Epithelial cell of proximal tubule (primary cell): ENCODE measurements around the gene ZNF208. TPM values are rescaled to one million over a fixed set of nuclear protein-coding genes. Genes with fewer than 3 reads are reported as not detected.
"Not testable (repeated sequence)": the region's sequence is repeated elsewhere in the genome, so short reads cannot be mapped to it uniquely, and the experiment has no call there.

Source experiments
- DNase-seq: peaks from one replicate; pipeline ENCODE4 v3.0.0-alpha.2; 2011; ENCODE audit warnings: low read depth
- H3K4me3 ChIP-seq: 2 replicates; pipeline ENCODE4 v1.5.1; 2011; ENCODE audit warnings: low read depth, mild to moderate bottlenecking, low read length
- total RNA-seq: library from RNA; depleted of rRNA; stranded (reverse); fragments of >200 nt; gene quantifications from 2 replicates; pipeline ENCODE4 v1.2.3, GENCODE V29; 2015
- TF ChIP-seq, protein P1 (sequence below): conservative IDR thresholded peaks from 2 replicates; pipeline ENCODE4 v1.5.1; 2012; ENCODE audit warnings: low read depth, mild to moderate bottlenecking, low read length

ZNF208 gene
- total RNA-seq, 1 donor from 2014 or later, result 0.23 TPM

DNA sequence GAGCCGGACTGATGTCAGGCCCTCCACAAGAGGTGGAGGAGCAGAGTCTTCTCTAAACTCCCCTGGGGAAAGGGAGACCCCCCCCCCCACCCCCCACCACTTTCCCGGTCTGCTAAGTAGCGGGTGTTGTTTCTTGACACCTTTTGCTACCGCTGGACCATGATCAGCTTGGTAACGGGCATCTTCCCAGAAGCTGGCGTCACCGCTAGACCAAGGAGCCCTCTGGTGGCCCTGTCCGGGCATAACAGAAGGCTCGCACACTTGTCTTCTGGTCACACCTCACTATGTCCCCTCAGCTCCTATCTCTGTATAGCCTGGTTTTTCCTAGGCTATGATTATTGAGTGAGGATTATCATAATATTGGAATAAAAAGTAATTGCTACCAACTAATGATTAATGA lies 120.7 kb downstream of the ZNF208 start:
- TF ChIP-seq, protein P1, sequence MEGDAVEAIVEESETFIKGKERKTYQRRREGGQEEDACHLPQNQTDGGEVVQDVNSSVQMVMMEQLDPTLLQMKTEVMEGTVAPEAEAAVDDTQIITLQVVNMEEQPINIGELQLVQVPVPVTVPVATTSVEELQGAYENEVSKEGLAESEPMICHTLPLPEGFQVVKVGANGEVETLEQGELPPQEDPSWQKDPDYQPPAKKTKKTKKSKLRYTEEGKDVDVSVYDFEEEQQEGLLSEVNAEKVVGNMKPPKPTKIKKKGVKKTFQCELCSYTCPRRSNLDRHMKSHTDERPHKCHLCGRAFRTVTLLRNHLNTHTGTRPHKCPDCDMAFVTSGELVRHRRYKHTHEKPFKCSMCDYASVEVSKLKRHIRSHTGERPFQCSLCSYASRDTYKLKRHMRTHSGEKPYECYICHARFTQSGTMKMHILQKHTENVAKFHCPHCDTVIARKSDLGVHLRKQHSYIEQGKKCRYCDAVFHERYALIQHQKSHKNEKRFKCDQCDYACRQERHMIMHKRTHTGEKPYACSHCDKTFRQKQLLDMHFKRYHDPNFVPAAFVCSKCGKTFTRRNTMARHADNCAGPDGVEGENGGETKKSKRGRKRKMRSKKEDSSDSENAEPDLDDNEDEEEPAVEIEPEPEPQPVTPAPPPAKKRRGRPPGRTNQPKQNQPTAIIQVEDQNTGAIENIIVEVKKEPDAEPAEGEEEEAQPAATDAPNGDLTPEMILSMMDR, result peak; percentile 12
- H3K4me3 ChIP-seq, DNase-seq: not testable (repeated sequence)

DNA sequence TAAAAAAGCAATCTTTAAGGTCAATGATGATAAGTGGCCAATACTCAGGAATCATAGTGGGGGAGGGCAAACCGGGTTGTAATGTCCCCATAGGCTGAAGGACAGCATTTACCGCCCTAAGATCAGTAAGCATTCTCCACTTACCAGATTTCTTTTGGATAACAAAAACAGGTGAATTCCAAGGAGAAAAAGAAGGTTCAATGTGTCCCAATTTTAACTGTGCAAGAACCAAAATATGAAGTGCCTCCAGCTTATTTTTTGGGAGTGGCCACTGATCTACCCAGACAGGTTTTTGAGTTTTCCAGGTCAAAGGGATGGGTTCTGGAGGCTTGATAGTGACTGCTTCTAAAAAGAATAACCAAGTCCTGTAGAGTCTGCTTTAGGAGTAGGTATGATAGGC lies 125.2 kb downstream of the ZNF208 start:
- not testable (repeated sequence) for H3K4me3 ChIP-seq, DNase-seq

DNA sequence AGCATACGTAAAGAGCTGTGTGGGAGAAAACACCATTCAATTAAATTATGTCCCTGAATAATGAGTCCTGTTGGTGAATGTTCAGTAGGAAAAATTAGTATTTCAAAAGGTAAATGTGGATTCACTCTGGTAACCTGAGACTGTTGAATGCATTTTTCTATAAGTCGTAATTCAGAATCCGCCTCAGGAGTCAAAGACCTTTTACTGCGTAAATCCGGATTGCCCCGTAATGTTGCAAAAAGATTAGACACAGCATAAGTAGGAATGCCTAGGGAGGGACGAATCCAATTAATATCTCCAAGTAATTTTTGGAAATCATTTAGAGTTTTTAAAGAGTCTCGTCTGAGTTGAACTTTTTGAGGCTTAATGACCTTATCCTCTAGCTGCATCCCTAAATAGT lies 126.0 kb downstream of the ZNF208 start:
- not testable (repeated sequence) for DNase-seq, H3K4me3 ChIP-seq

DNA sequence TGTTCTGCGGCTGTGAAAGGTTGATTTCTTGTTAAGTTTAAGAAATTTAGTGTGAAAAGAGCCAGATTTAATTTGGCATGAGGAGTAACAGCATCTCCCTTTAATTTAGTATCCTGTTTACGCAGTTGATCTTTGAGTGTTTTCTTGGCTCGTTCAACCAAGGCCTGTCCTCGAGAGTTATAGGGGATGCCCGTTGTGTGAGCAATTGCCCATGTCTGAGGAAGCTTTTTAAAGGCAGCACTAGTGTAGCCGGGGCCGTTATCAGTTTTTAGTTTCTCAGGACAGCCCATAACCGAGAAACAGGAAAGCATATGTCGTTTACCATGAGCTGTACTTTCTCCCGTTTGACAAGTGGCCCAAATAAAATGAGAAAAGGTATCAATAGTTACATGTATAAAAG lies 127.2 kb downstream of the ZNF208 start:
- DNase-seq, result no peak
- TF ChIP-seq, protein P1, result no peak
- H3K4me3 ChIP-seq, result no peak overlapping the region

Other genes with a start within 250 kb of the ZNF208 start
- 6.9 and 10.1 TPM in 2 replicates for gene ZNF100, start 243.4 kb downstream of the ZNF208 start, total RNA-seq
- gene ZNF43, start 174.8 kb downstream of the ZNF208 start, total RNA-seq, result 10.9 and 11.2 TPM in 2 replicates
- gene ZNF257, start 41.5 kb upstream of the ZNF208 start, total RNA-seq, result 2.1 and 3.7 TPM in 2 replicates
- gene ZNF676, start 186.0 kb upstream of the ZNF208 start, total RNA-seq, result 0.14 and 0.17 TPM in 2 replicates